ENCODE measurements around the gene VPS41. TPM values are rescaled to one million over a fixed set of nuclear protein-coding genes. Genes with fewer than 3 reads are reported as not detected.
A peak's percentile ranks its signal among the peaks of the same experiment; 100 is the strongest.

The VPS41 gene
- total and polyA plus RNA-seq, 4 donors = 71.1 to 97.3 (median 90.4) TPM

- WGBS (ENCODE audit: insufficient coverage) = 67% methylated on average over 1 of the region's 7 CpGs
- Histone ChIP-seq H3K36me3 (ENCODE audit: control insufficient read depth, insufficient read depth, low read length) (no peaks in the 10 kb centered on the region), H3K9me3 (ENCODE audit: control insufficient read depth, insufficient read depth, low read length) (no peaks in the 10 kb centered on the region), H3K4me3 (ENCODE audit: low read depth, low read length) (no peak overlapping the region), H3K27ac (ENCODE audit: low read depth, low read length) (no peak overlapping the region), H3K4me1 (ENCODE audit: control insufficient read depth, insufficient read depth, low read length) (no peaks in the 10 kb centered on the region), H3K27me3 (ENCODE audit: control insufficient read depth, insufficient read depth, low read length) (no peaks in the 10 kb centered on the region)
- no peak for DNase-seq (ENCODE audit: low read depth in 4 of 6, low spot score in 6 of 6)
Measured at GRCh38 chr7:38798552-38799267, 110.3 kb downstream of the VPS41 start.

GRCh38 chr7:38796626-38797501 lies 112.1 kb downstream of the VPS41 start:
- H3K9me3 ChIP-seq (ENCODE audit: control insufficient read depth, insufficient read depth, low read length) = no peaks in the 10 kb centered on the region
- no CpG with 5 or more reads among the region's 8 CpGs for WGBS (ENCODE audit: insufficient coverage)
- DNase-seq (ENCODE audit: low read depth in 4 of 6, low spot score in 6 of 6) = peak; percentile 57 to 94 (median 67)

DNA sequence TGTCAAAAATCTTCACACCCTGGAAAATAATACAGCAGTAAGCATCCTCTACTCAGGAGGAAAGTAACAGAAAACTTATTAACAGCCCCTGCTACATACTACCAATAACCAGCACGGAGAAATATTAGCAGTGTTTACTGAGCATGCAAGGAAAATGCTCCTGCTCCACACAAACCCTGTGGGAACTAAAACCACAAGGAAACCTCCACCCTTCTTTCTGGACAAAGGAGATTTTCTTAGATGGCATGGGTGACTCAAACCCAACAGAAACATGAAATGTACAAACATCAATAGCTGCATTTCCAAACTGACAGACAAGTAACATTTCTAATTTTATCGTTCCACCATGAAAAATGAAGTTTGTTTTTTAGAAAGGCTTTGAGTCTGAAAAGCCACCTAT lies 113.4 kb downstream of the VPS41 start:
- Histone ChIP-seq H3K9me3 (ENCODE audit: control insufficient read depth, insufficient read depth, low read length) (no peaks in the 10 kb centered on the region), H3K4me1 (ENCODE audit: control insufficient read depth, insufficient read depth, low read length) (no peaks in the 10 kb centered on the region), H3K27me3 (ENCODE audit: control insufficient read depth, insufficient read depth, low read length) (no peaks in the 10 kb centered on the region), H3K4me3 (ENCODE audit: low read depth, low read length) (no peak overlapping the region), H3K36me3 (ENCODE audit: control insufficient read depth, insufficient read depth, low read length) (no peaks in the 10 kb centered on the region), H3K27ac (ENCODE audit: low read depth, low read length) (no peak overlapping the region)
- WGBS (ENCODE audit: insufficient coverage) = no CpG with 5 or more reads among the region's 2 CpGs
- DNase-seq (ENCODE audit: low read depth in 4 of 6, low spot score in 6 of 6) = no peak

More at GRCh38 chr7:38796626-38797501, 112.1 kb downstream of the VPS41 start:
- H3K4me1 ChIP-seq (ENCODE audit: control insufficient read depth, insufficient read depth, low read length) = no peaks in the 10 kb centered on the region
- H3K36me3 ChIP-seq (ENCODE audit: control insufficient read depth, insufficient read depth, low read length) = no peaks in the 10 kb centered on the region
- H3K27ac ChIP-seq (ENCODE audit: low read depth, low read length) = no peak overlapping the region
- H3K4me3 ChIP-seq (ENCODE audit: low read depth, low read length) = no peak overlapping the region
- no peaks in the 10 kb centered on the region for H3K27me3 ChIP-seq (ENCODE audit: control insufficient read depth, insufficient read depth, low read length)

GRCh38 chr7:38781991-38782390 lies 127.0 kb downstream of the VPS41 start:
- no peaks in the 10 kb centered on the region for H3K36me3 ChIP-seq (ENCODE audit: control insufficient read depth, insufficient read depth, low read length)
- H3K4me3 ChIP-seq (ENCODE audit: low read depth, low read length) = no peak overlapping the region
- no peak for DNase-seq (ENCODE audit: low read depth in 4 of 6, low spot score in 6 of 6)
- no peaks in the 10 kb centered on the region for H3K9me3 ChIP-seq (ENCODE audit: control insufficient read depth, insufficient read depth, low read length)
- no peaks in the 10 kb centered on the region for H3K4me1 ChIP-seq (ENCODE audit: control insufficient read depth, insufficient read depth, low read length)
- H3K27ac ChIP-seq (ENCODE audit: low read depth, low read length) = no peak overlapping the region
- H3K27me3 ChIP-seq (ENCODE audit: control insufficient read depth, insufficient read depth, low read length) = no peaks in the 10 kb centered on the region

DNA sequence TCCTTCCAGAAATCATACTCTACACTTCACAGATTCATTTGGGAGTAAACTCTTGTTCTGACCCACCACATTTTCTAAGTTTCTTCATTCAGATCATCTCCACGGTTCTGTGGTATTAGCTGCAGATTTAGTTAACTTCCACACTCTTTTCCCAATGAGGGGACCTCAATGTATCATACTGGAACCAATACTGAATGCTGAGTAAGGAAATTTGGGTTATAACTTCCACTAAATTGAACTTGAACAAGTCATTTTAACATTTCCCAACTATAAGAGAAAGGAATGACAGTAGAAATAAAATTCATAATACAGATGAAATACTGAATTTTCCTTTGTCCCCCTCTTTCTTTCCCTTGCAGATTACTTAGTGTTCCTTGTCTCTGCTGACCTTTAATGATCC lies 131.4 kb downstream of the VPS41 start:
- no CpG with 5 or more reads among the region's 1 CpG for WGBS (ENCODE audit: insufficient coverage)
- H3K9me3 ChIP-seq (ENCODE audit: control insufficient read depth, insufficient read depth, low read length) = no peaks in the 10 kb centered on the region
- DNase-seq (ENCODE audit: low read depth in 4 of 6, low spot score in 6 of 6) = no peak

DNA sequence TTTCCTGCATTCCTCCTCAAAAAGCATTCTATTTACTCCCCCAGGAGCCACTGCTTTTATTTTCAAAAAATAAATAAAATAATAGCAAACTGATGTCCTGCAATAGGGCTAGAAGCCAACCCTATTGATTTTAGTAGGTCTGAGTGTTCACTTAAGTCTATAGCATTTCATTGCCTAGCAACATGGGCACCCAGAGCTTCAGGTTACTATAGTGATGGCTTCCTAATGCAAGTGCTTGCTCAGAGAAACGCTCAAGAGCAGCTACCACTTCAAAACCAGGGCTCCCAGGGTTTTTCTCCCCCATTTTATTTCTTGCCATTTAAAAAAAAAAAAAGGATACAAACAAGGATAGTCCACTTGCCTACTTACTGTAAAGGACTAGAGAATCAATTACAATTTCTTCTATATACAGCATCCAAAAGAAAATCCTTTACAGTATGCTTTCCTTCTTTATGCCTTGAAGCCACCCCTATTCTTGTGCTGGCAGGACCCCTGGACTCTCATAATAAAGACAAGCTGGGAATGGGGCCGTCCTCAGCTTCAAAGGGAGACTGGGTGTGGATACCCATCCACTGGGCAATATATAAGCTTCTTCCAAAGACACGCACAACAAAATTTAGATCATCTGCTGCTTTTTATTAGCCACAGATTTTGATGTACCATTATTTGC lies 133.3 kb downstream of the VPS41 start:
- Histone ChIP-seq H3K9me3 (ENCODE audit: control insufficient read depth, insufficient read depth, low read length) (no peaks in the 10 kb centered on the region), H3K36me3 (ENCODE audit: control insufficient read depth, insufficient read depth, low read length) (no peaks in the 10 kb centered on the region), H3K4me1 (ENCODE audit: control insufficient read depth, insufficient read depth, low read length) (no peaks in the 10 kb centered on the region), H3K27ac (ENCODE audit: low read depth, low read length) (peak overlapping the region; percentile 30), H3K4me3 (ENCODE audit: low read depth, low read length) (no peak overlapping the region), H3K27me3 (ENCODE audit: control insufficient read depth, insufficient read depth, low read length) (no peaks in the 10 kb centered on the region)
- WGBS (ENCODE audit: insufficient coverage) = 27% methylated on average over 2 of the region's 3 CpGs
- DNase-seq (ENCODE audit: low read depth in 4 of 6, low spot score in 6 of 6) = peak; percentile 40 to 92 (median 54)

More for the DNA sequence above, 131.4 kb downstream of the VPS41 start:
- H3K4me1 ChIP-seq (ENCODE audit: control insufficient read depth, insufficient read depth, low read length) = no peaks in the 10 kb centered on the region
- no peaks in the 10 kb centered on the region for H3K27me3 ChIP-seq (ENCODE audit: control insufficient read depth, insufficient read depth, low read length)
- no peak overlapping the region for H3K4me3 ChIP-seq (ENCODE audit: low read depth, low read length)
- no peak overlapping the region for H3K27ac ChIP-seq (ENCODE audit: low read depth, low read length)
- H3K36me3 ChIP-seq (ENCODE audit: control insufficient read depth, insufficient read depth, low read length) = no peaks in the 10 kb centered on the region

DNA sequence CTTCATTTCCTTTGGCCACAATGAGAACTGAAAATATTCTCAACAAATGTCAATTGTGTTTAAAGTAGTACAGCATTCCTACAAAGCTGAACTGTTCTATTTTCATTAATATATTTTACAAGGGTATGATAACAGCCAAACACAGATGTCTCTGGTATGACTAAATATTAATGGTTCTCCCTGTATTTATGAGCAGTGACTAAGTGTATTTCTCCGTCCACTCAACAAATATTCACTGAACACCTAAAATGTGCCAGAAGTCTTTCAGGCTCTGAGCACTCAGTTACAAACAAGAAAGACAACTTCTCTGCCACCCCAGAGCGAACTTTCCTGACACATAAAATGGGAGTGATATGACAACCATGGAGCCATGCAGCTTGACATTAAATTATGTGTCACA lies 135.6 kb downstream of the VPS41 start:
- DNase-seq (ENCODE audit: low read depth in 4 of 6, low spot score in 6 of 6) = no peak
- Histone ChIP-seq H3K4me1 (ENCODE audit: control insufficient read depth, insufficient read depth, low read length) (no peaks in the 10 kb centered on the region), H3K9me3 (ENCODE audit: control insufficient read depth, insufficient read depth, low read length) (no peaks in the 10 kb centered on the region), H3K4me3 (ENCODE audit: low read depth, low read length) (no peak overlapping the region), H3K36me3 (ENCODE audit: control insufficient read depth, insufficient read depth, low read length) (no peaks in the 10 kb centered on the region), H3K27ac (ENCODE audit: low read depth, low read length) (no peak overlapping the region), H3K27me3 (ENCODE audit: control insufficient read depth, insufficient read depth, low read length) (no peaks in the 10 kb centered on the region)
- WGBS (ENCODE audit: insufficient coverage) = no CpG with 5 or more reads among the region's 2 CpGs

GRCh38 chr7:38760226-38760625 lies 148.8 kb downstream of the VPS41 start:
- Histone ChIP-seq H3K27ac (ENCODE audit: low read depth, low read length) (no peak overlapping the region), H3K27me3 (ENCODE audit: control insufficient read depth, insufficient read depth, low read length) (no peaks in the 10 kb centered on the region), H3K4me3 (ENCODE audit: low read depth, low read length) (no peak overlapping the region), H3K4me1 (ENCODE audit: control insufficient read depth, insufficient read depth, low read length) (no peaks in the 10 kb centered on the region), H3K9me3 (ENCODE audit: control insufficient read depth, insufficient read depth, low read length) (no peaks in the 10 kb centered on the region), H3K36me3 (ENCODE audit: control insufficient read depth, insufficient read depth, low read length) (peaks cover 3% of the 10 kb centered on the region)
- no peak for DNase-seq (ENCODE audit: low read depth in 4 of 6, low spot score in 6 of 6)
- WGBS (ENCODE audit: insufficient coverage) = no CpG with 5 or more reads among the region's 2 CpGs

DNA sequence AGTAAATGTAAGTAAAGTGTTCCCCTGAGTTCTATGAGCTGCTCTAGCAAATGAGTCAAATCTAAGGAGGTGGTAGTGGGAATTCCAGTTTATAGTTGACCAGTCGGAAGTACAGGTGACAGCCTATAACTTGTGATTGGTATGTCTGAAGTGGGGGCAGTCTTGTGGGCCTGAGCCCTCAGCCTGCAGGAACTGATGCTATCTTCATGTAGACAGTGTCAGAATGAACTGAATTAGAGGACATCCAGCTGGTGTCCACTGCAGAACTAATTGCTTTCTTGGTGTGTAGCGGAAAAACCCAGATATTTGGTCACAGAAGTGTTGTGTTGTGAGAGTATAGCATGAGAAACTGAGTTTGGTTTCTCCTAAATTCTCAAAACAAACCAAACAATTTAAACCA lies 150.0 kb downstream of the VPS41 start:
- Histone ChIP-seq H3K4me1 (ENCODE audit: control insufficient read depth, insufficient read depth, low read length) (no peaks in the 10 kb centered on the region), H3K27me3 (ENCODE audit: control insufficient read depth, insufficient read depth, low read length) (no peaks in the 10 kb centered on the region), H3K27ac (ENCODE audit: low read depth, low read length) (no peak overlapping the region), H3K36me3 (ENCODE audit: control insufficient read depth, insufficient read depth, low read length) (peaks cover under 1% of the 10 kb centered on the region), H3K4me3 (ENCODE audit: low read depth, low read length) (no peak overlapping the region), H3K9me3 (ENCODE audit: control insufficient read depth, insufficient read depth, low read length) (no peaks in the 10 kb centered on the region)
- 75% methylated on average over 1 of the region's 2 CpGs for WGBS (ENCODE audit: insufficient coverage)
- DNase-seq (ENCODE audit: low read depth in 4 of 6, low spot score in 6 of 6) = no peak
